Measurements from ENCODE around the gene OR10C1. TPM values are rescaled to one million over a fixed set of nuclear protein-coding genes. Genes with fewer than 3 reads are reported as not detected.

The OR10C1 gene
- total RNA-seq, 1 experiment from 2014 or later, result not detected

GRCh38 chr6:29424168-29424567 lies 14.9 kb upstream of the OR10C1 start (continued):
- no peak for TF ChIP-seq REST (IDR thresholded peaks at IDR 0.05; ENCODE audit: low read depth)

GRCh38 chr6:29424575-29424974 lies 14.5 kb upstream of the OR10C1 start:
- TF ChIP-seq ZBTB33 (IDR thresholded peaks at IDR 0.05; ENCODE audit: extremely low read depth, insufficient replicate concordance, low read length), result no peak
- no peak overlapping the region for H3K9ac ChIP-seq (ENCODE audit: low read length)
- CTCF ChIA-PET, result no interaction called here
- H3K27me3 ChIP-seq (ENCODE audit: insufficient read depth, low read length), result no peaks in the 10 kb centered on the region
- H3K27ac ChIP-seq (ENCODE audit: low read depth, low read length), result no peak overlapping the region
- H3K9me3 ChIP-seq (ENCODE audit: control insufficient read depth in 1 of 2, insufficient read depth in 1 of 2, low read depth in 1 of 2, low read length in 2 of 2), result no peaks in the 10 kb centered on the region
- BruUV-seq (replicated peaks), result no TSS peak
- POLR2A ChIA-PET, result no interaction called here
- no peak for ATAC-seq
- H3K4me1 ChIP-seq (ENCODE audit: control insufficient read depth in 1 of 2, insufficient read depth in 2 of 2, low read length in 2 of 2), result no peaks in the 10 kb centered on the region
- H3K36me3 ChIP-seq (ENCODE audit: control insufficient read depth in 1 of 2, insufficient read depth in 2 of 2, low read length in 2 of 2), result no peaks in the 10 kb centered on the region
- H2AFZ ChIP-seq (ENCODE audit: low read depth, low read length, poor library complexity, severe bottlenecking), result no peak overlapping the region
- DNase-seq (ENCODE audit: low read depth, low spot score), result no peak
- no peak overlapping the region for H3K4me3 ChIP-seq (replicated peaks in 1 of 2; ENCODE audit: low read depth in 1 of 2, low read length in 2 of 2)
- RAD21 ChIA-PET (ENCODE audit: low non-redundant PET in 1 of 2, low total read pairs in 2 of 2, uncharacterized antibody in 2 of 2, unreplicated experiment in 2 of 2), result no interaction called here
- H3K4me2 ChIP-seq (ENCODE audit: low read length), result no peak overlapping the region
- intact Hi-C loops (cut with micrococcal nuclease), result no loop called here
- H3K79me2 ChIP-seq (ENCODE audit: insufficient read depth, low read length), result no peaks in the 10 kb centered on the region
- no peaks in the 10 kb centered on the region for H3K9me2 ChIP-seq (ENCODE audit: insufficient read depth)
- no peaks in the 10 kb centered on the region for H4K20me1 ChIP-seq (ENCODE audit: insufficient read depth)
